SH-SY5Y (cell line): ENCODE data around the gene EGFR.

Experiments used
- GATA2 ChIP-seq: IDR thresholded peaks from 2 replicates; pipeline ENCODE4 v1.6.1; 2011; ENCODE audit warnings: mild to moderate bottlenecking, low read depth, low read length
- GATA3 ChIP-seq: IDR thresholded peaks from 2 replicates; pipeline ENCODE4 v1.6.1; 2011; ENCODE audit warnings: low read depth, mild to moderate bottlenecking, low read length, moderate library complexity

Gene EGFR

GRCh38 chr7:55084307-55084706 lies 65.5 kb downstream of the EGFR start:
- TF ChIP-seq GATA3, result no peak
- TF ChIP-seq GATA2, result no peak

- no peak for TF ChIP-seq GATA2
- TF ChIP-seq GATA3, result no peak
Measured at GRCh38 chr7:55085511-55086412, 66.9 kb downstream of the EGFR start.

- TF ChIP-seq GATA2 (no peak), GATA3 (no peak)
Measured at GRCh38 chr7:55086413-55087201, 67.8 kb downstream of the EGFR start.

- no peak for TF ChIP-seq GATA3
- no peak for TF ChIP-seq GATA2
Measured at GRCh38 chr7:55087521-55087961, 68.7 kb downstream of the EGFR start.

DNA sequence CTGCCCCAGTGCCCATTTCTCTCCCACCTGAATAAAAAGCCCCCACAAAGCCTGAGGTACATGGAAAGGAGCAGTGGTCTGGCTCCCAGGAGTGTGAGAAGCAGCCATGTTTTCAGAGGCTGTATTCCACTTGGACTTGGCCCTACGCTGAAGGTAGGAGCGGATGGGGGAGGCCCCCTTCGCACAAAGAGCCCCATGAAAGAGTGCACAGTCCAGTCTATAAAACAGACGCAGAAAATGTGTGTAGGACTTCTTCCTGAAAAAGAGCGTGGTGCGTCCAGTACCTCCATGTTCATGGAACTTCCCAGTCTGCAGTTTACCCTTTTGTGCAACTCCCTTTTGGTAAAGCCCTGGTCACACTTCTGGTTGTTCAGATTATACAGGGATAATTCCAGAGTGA lies 69.3 kb downstream of the EGFR start:
- TF ChIP-seq GATA3 (no peak), GATA2 (no peak)

GRCh38 chr7:55088620-55089019 lies 69.8 kb downstream of the EGFR start:
- TF ChIP-seq GATA2 (no peak), GATA3 (no peak)

DNA sequence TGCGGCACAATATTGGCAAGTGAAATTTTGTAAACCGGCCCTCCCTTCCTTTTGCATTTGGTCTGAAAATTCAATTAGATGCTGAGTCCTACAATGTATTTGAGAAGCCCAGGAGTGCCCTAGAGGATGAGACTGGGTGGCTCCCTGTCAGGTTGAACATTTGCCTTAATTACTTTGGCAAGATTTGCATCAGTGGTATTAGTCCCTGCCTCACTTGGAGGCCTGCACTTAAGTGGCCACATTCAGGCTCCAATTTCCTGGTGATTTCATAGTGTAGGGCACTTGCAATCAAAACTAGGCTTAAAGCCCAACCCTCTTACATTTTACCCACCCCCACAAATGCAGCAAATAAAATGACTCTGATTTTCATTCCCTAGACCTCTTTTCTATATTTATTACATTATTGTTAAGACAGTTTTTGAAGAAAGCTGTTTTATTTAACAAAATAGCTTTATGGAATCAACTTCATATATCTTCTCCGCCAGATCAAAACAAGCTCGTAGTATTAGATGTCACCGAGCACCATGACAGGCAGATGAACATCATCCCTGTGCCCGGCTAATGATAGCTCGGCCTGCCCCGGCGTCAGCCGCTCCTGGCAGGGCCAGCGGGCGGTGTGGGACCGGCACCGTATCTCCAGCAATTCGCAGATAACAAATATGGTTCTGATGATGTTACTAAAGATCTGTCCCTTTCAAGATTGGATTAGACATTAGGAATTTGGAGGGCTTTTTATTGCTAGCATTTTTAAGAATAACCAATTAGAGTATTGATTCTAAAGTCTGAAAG lies 73.6 kb downstream of the EGFR start:
- TF ChIP-seq GATA3 (no peak), GATA2 (peak; percentile 67)

GRCh38 chr7:55092975-55093373 lies 74.2 kb downstream of the EGFR start:
- TF ChIP-seq GATA3 (no peak), GATA2 (no peak)

DNA sequence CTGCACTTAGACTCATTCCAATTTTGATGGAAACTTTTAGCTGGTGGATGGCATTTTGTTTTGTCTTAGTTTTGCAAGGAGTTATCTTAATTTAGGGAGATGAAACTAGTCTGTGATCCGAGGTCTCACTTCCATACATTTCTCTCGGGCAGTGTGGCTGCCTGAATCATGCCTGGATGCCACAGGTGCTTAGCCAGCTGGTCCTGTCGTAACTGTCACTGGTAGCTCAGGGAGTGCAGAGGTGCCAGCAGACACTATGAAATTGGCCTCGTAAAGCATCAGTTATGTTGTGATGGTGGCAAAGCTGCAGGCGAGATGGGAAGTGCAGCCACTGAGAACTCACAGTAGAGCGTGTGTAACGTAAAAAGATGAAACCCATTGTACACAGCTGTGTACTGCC lies 74.9 kb downstream of the EGFR start:
- TF ChIP-seq GATA2 (no peak), GATA3 (no peak)

DNA sequence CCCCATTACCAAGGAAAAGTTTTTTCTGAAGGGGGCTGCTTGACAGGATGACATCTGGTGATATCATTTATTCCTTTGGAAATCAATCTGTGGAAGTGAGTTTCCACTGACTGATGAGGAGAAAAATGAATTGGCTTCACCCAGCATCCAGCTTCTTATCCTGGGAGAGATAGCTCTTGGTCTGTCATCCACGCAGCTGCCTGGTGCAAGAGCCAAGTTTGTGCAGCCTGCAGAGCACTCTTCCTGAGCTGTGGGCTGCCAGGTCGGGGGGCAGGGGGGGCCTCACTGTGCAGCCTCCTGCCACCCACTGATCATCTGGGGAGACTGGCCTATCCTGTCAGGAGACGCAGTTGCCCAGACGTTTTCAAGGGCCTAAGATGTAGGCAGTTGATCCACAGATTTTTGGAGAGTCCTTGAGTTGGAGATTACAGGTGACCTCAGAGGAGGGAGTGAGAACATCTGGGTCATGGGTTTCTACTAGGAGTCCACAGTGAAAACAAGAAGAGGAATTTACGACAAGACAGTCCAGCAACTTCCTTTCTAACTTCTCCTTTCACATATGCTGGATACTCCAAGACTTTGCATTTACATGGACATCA lies 75.4 kb downstream of the EGFR start:
- no peak for TF ChIP-seq GATA3
- no peak for TF ChIP-seq GATA2

GRCh38 chr7:55095672-55096071 lies 76.9 kb downstream of the EGFR start:
- TF ChIP-seq GATA2 (no peak), GATA3 (no peak)

- TF ChIP-seq GATA3 (no peak), GATA2 (no peak)
Measured at GRCh38 chr7:55096323-55096722, 77.5 kb downstream of the EGFR start.

- no peak for TF ChIP-seq GATA3
- TF ChIP-seq GATA2, result no peak
Measured at GRCh38 chr7:55097100-55097499, 78.3 kb downstream of the EGFR start.
